ENCODE results near the gene STK39.

- TF ChIP-seq CTCF (IDR thresholded peaks at IDR 0.05) (no peak), POLR2A (IDR thresholded peaks at IDR 0.05) (no peak)
These were observed 285.8 kb downstream of the STK39 start for GRCh38 chr2:167961536-167962048.

Data from right lobe of liver (tissue), 4 donors.